HG03457 (cell line): ENCODE results near the gene LDHAL6A.
"Not testable (repeated sequence)": the region's sequence is repeated elsewhere in the genome, so short reads cannot be mapped to it uniquely, and the experiment has no call there.

ENCODE experiments used
- ATAC-seq: cut with Tn5 transposase; IDR thresholded peaks from one replicate; pipeline ENCODE4 v1.9.1; 2021; ENCODE audit warnings: moderate number of reproducible peaks; ENCODE audit not compliant: unreplicated experiment

The LDHAL6A gene

DNA sequence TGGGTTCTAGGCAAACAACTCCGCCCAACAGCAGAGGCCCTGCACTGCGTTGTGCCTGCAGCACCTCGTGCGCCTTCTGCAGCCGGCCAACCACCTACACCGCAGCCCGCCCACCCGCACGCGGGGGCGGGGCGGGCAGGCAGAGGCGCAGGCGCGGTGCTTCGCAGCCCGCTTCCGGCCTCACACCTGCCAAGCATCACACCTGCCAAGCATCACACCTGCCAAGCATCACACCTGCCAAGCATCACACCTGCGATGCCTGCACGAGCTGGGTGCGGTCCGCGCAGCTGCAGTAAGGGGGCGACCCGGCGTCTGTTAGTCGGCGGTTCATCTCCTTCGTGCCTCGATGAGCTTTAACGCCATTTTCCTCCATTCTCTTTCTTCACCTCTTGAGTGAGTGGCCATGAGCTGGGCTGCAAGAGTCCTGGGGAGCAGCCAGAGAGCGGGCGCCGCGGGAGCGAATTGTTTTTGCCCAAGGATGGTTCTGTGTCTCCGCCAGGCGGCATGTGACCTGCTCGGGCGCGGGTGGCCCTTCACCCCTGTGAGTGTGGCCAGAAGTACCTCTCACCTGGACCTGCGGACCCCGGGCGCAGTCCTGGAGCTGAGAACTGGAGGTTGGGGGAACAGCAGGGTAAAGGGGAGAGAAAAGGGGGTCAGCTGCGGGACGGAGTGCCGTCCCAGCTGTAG is at the start of gene LDHAL6A:
Gene LDHAL6A (plus strand): TSS at position 171 of the 687 bp plus-strand sequence. CDS start 825 bp downstream, outside the sequence.
- ATAC-seq: no peak

DNA sequence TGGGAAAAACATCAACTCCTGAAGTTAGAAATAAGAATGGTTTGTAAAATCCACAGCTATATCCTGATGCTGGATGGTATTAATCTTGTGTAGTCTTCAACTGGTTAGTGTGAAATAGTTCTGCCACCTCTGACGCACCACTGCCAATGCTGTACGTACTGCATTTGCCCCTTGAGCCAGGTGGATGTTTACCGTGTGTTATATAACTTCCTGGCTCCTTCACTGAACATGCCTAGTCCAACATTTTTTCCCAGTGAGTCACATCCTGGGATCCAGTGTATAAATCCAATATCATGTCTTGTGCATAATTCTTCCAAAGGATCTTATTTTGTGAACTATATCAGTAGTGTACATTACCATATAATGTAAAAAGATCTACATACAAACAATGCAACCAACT is 48.3 kb upstream of the LDHAL6A start:
- ATAC-seq: not testable (repeated sequence)

GRCh38 chr11:18408558-18409291 is 46.9 kb upstream of the LDHAL6A start:
- ATAC-seq: no peak

GRCh38 chr11:18416459-18416858 is 39.2 kb upstream of the LDHAL6A start:
- ATAC-seq: no peak

DNA sequence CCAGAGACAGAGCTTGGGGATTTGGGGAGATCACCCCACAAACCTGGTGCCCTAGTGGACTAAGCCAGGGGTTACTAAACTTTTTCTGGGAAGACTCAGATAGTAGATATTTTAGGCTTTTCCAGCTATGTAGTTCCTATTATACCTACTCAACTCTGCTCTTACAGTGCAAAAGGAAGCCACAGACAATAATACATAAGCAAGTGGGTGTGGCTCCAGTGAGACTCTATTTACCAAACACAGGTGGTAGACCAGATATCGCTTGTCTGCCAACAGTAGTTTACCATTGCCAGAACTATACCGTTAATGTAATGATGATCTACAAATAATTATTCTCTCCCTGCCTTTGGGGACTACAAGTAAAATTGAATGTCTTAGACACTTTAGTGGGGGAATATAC is 36.6 kb upstream of the LDHAL6A start:
- no peak for ATAC-seq

- ATAC-seq: no peak
These were observed 35.6 kb upstream of the LDHAL6A start for GRCh38 chr11:18420067-18420466.

DNA sequence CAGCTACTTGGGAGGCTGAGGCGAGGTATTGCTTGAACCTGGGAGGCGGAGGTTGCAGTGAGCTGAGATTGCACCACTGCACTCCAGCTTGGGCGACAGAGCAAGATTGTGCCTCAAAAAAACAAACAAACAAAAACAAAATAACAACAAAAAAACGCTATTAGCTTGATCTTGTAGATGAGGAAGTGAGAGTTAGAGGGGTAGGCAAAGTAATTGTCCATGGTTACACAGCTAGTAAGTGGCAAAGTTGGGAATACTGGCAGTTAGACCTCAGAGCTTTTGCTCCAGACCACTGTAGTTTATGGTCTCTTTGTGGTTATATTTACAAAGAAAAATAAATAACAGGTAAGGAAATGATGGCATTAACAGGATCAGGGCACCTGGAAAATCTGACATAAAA is 28.4 kb upstream of the LDHAL6A start:
- no peak for ATAC-seq

DNA sequence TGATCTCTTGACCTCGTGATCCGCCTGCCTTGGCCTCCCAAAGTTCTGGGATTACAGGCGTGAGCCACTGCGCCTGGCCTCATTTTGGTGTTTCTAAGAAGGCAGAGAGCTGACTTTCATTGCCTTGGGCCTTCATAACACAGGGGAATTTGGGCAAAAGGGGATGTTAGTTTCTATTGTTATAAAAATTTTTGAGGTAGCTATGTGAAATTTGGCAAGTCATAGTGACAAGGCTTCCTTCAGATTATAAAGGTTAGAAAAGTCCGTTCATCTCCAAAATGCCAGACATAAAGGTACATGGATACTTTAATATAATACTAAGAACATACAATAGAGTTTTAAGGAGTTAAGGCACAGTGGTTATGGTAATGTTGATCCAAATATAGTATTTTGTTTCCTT is 26.3 kb upstream of the LDHAL6A start:
- ATAC-seq: no peak

- ATAC-seq: no peak
These were observed 17.0 kb upstream of the LDHAL6A start for GRCh38 chr11:18438691-18439090.

GRCh38 chr11:18449251-18449650 is 6.4 kb upstream of the LDHAL6A start:
- no peak for ATAC-seq

GRCh38 chr11:18452927-18453326 is 2.7 kb upstream of the LDHAL6A start:
- ATAC-seq: no peak

- ATAC-seq: no peak
These were observed 1.8 kb downstream of the LDHAL6A start for GRCh38 chr11:18457450-18457849.

- ATAC-seq: no peak
These were observed 4.0 kb downstream of the LDHAL6A start for GRCh38 chr11:18459634-18460033.

DNA sequence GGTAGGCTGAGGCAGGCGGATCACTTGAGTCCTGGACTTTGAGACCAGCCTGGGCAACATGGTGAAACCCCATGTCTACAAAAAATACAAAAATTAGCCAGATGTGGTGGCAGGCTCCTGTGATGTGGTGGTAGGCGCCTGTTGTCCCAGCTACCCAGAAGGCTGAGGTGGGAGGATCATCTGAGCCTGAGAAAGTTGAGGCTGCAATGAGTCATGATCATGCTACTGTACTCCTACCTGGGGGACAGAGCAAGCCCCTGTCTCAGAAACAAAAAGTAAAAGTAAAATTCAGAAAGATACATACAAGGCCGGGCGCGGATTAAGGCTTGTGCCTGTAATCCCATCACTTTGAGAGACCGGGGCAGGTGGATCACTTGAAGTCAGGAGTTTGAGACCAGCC is 6.3 kb downstream of the LDHAL6A start:
- no peak for ATAC-seq

DNA sequence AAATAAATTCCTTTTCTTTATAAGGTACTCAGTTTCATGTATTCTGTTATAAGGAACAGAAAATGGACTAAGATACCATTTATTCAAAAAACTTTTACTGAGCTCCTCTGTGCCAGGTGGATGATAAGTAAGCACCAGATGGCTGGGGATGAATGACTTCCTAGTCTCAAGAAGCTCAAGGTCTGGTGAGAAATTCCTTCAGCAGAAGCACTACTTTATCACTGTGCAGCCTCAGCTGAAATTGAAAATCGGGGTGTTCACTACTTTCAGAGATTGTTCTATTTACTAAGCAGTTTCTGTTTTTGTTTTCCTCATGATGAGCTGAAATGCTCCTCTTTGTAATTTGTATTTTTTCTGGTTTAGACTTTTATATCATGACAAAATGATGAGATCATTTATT is 7.8 kb downstream of the LDHAL6A start:
- no peak for ATAC-seq

DNA sequence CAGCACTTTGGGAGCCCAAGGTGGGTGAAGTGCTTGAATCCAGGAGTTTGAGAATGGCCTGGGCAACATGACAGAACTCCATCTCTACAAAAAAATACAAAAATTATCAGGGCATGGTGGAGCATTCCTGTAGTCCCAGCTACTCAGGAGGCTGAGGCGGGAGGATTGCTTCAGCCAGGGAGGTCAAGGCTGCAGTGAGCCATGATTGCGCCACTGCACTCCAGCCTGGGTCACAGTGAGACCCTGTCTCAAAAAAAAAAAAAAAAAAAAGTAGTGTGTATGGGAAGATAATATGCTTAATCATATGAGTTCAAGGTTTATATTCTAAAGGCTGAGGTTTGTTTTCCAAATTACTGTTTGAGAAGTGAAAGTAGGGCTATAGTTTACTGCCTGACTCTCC is 10.7 kb downstream of the LDHAL6A start:
- ATAC-seq: no peak

DNA sequence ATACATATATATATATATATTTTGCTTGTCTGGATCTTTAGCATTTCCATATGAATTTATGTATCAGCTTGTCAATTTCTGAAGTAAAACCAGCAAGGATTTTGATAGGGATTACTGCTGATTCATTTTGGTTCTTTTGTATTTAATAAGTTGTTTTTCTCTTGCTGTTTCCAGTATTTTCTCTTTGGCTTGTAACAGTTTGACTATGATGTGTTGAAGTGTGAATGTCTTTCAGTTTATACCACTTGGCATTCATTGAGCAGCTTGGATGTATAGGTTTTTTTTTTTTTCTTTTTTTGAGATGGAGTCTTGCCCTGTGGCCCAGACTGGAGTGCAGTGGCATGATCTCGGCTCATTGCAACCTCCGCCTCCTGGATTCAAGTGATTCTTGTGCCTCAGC is 12.4 kb downstream of the LDHAL6A start:
- no peak for ATAC-seq

DNA sequence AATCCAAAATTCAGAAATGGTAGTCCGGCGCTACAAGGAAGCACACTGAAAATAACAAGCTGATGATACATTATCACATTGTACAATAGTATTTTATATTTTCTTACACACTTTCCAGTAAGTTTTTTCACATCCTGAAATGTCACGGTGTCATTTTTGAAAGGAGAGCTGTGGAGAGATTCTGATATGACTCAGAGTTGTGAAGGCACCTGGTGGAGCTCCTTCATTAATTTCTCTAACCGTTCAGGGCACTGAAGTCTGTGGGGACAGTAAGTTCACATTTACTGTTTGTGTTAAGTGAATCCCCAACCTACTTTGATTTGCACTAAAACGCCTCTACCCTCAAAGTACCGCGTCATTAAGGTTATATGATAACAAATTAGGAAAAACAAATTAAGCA is 13.3 kb downstream of the LDHAL6A start:
- ATAC-seq: no peak

DNA sequence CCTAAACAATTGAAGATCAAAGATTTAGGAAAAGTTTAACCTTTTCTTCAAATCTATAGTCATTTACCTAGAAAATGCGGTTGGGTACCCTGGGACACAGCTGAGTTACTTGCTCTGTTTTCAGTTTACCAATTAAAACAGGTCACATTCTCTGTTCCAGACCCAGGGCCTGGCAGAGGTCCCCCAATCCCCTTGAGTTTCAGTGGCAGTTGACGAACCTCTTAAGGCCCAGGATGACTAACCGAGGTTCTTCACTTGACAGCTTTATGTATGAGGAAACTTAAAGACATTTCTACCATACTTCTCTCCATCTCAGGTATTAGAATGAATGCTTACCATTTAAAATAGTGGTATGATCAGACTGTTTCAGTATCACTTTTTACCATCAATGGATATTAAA is 16.3 kb downstream of the LDHAL6A start:
- no peak for ATAC-seq

DNA sequence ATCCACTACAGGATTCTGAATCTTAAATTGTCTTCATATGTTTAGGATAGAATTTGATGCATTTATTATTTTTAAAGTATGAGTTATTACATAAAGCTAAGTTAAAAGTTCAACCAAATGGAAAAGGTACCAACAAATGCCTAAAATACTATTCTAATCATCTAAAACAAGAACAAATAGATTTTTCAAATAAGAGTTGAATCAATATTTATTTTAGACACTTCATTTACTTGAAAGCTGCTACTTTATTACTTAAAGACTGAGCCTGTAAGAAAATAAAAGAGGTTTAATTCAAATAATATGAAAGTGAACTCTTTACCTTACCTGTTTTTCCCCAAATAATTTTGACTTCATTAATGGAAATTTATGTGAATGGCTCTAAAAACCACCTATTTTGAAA is 16.9 kb downstream of the LDHAL6A start:
- no peak for ATAC-seq

GRCh38 chr11:18479063-18479462 is 23.4 kb downstream of the LDHAL6A start:
- no peak for ATAC-seq

GRCh38 chr11:18485913-18486528 is 30.4 kb downstream of the LDHAL6A start:
- no peak for ATAC-seq
